Measurements from ENCODE around the gene PLBD2.

DNA sequence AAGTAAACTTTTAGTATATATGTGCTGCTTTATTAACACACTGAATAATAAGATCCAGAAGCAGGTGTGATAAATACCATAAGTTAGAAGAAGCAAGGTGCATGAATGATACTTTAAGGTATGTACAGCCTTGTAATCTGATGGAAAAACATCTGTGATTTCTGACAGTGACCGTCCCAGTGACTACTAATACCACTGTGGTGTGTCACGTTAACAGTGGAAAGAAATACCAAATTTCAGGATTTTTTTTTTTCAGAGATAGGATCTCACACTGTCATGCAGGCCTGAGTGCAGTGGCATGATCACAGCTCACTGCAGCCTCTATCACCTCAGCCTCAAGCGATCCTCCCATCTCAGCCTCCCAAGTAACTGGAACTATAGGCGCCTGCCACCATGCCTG is 23.8 kb downstream of the PLBD2 start:
- TF ChIP-seq, protein P1, sequence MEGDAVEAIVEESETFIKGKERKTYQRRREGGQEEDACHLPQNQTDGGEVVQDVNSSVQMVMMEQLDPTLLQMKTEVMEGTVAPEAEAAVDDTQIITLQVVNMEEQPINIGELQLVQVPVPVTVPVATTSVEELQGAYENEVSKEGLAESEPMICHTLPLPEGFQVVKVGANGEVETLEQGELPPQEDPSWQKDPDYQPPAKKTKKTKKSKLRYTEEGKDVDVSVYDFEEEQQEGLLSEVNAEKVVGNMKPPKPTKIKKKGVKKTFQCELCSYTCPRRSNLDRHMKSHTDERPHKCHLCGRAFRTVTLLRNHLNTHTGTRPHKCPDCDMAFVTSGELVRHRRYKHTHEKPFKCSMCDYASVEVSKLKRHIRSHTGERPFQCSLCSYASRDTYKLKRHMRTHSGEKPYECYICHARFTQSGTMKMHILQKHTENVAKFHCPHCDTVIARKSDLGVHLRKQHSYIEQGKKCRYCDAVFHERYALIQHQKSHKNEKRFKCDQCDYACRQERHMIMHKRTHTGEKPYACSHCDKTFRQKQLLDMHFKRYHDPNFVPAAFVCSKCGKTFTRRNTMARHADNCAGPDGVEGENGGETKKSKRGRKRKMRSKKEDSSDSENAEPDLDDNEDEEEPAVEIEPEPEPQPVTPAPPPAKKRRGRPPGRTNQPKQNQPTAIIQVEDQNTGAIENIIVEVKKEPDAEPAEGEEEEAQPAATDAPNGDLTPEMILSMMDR (IDR thresholded peaks at IDR 0.05; ENCODE audit: insufficient read depth, low read length, poor library complexity, severe bottlenecking) = no peak
- TF ChIP-seq EZH2phosphoT487 (conservative IDR thresholded peaks at IDR 0.05; ENCODE audit: low read length) = no peak
